IMR-90 (cell line): ENCODE results near the gene ITGA5.

Experiments
- BHLHE40 ChIP-seq: fragments of 150-350 bp; IDR thresholded peaks from 2 replicates; pipeline ENCODE4 v1.6.1; 2016; ENCODE audit warnings: mild to moderate bottlenecking, low read depth, low read length
- FOS ChIP-seq: fragments of 150-350 bp; IDR thresholded peaks from 2 replicates; pipeline ENCODE4 v1.6.1; 2016; ENCODE audit warnings: low read depth, low read length
- NFE2L2 ChIP-seq: fragments of 150-350 bp; IDR thresholded peaks from 2 replicates; pipeline ENCODE4 v1.6.1; 2016; ENCODE audit warnings: low read depth, mild to moderate bottlenecking, low read length
- RCOR1 ChIP-seq: IDR thresholded peaks from 2 replicates; pipeline ENCODE4 v1.6.1; 2012; ENCODE audit warnings: mild to moderate bottlenecking, low read length, improper control_type of control experiment; ENCODE audit not compliant: insufficient replicate concordance
- TF ChIP-seq, protein P1 (sequence below): conservative IDR thresholded peaks from 2 replicates; pipeline ENCODE4 v1.5.1; 2012; ENCODE audit warnings: mild to moderate bottlenecking, low read depth, low read length, improper control_type of control experiment

DNA sequence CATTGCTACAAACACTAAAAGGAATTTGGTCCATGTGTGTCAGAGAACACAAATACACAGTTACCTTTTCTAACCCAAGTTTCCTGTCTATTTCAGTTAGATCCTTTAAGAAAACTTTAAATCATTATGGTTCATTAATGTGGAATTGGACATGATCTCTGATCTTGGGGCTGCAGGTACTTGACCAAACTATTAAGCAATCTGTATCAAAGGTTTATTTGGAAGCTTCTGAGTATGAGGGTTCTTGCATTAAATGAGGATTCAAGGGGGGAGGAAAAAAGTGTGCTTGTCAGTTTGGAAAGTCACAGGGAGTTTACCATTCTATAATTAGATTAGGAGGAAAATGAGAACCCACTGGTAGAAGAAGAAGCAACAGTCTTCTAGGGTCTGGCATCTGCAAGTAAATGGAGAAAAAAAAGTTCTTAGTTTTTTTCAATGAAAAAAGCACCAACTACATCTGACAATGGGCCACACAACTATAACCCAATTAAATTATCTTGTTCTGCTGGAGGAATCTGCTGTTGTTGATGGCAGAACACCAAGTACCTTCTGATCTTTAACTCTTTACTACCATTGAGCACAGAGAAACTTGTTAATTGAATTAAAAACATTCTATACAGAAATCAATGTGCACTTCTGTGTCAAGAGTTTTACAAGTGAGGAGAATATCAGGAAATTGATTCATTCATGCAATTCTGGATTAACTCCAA lies 36.8 kb upstream of the ITGA5 start:
- TF ChIP-seq, protein P1, sequence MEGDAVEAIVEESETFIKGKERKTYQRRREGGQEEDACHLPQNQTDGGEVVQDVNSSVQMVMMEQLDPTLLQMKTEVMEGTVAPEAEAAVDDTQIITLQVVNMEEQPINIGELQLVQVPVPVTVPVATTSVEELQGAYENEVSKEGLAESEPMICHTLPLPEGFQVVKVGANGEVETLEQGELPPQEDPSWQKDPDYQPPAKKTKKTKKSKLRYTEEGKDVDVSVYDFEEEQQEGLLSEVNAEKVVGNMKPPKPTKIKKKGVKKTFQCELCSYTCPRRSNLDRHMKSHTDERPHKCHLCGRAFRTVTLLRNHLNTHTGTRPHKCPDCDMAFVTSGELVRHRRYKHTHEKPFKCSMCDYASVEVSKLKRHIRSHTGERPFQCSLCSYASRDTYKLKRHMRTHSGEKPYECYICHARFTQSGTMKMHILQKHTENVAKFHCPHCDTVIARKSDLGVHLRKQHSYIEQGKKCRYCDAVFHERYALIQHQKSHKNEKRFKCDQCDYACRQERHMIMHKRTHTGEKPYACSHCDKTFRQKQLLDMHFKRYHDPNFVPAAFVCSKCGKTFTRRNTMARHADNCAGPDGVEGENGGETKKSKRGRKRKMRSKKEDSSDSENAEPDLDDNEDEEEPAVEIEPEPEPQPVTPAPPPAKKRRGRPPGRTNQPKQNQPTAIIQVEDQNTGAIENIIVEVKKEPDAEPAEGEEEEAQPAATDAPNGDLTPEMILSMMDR = no peak
- TF ChIP-seq BHLHE40 (no peak), RCOR1 (no peak), FOS (no peak), NFE2L2 (no peak)
